ENCODE results near the gene AEBP1. TPM values are rescaled to one million over a fixed set of nuclear protein-coding genes. Genes with fewer than 3 reads are reported as not detected.

AEBP1 gene
- total and polyA plus RNA-seq, 2 of the 4 experiments (the other 2 are of a cell fraction) = 1.1 to 5.7 TPM

GRCh38 chr7:44116789-44117666 lies 12.9 kb downstream of the AEBP1 start:
- in situ Hi-C loops (cut with MboI; ENCODE audit: low sequenced_read_pairs) = no loop called here

More at GRCh38 chr7:44116789-44117666, 12.9 kb downstream of the AEBP1 start:
- dilution Hi-C loops (cut with HindIII; ENCODE audit: low sequenced_read_pairs, unreplicated experiment) (no loop called here), intact Hi-C loops (cut with micrococcal nuclease) (no loop called here)
- H2AK5ac ChIP-seq (ENCODE audit: low read depth, low read length) = no peak overlapping the region
- no peak overlapping the region for H2AFZ ChIP-seq (replicated peaks; ENCODE audit: low read length, poor library complexity)
- POLR2A ChIA-PET (ENCODE audit: unreplicated experiment) = no interaction called here
- no peak overlapping the region for H3K4me2 ChIP-seq (ENCODE audit: low read depth, low read length)
- peaks cover 9 to 38% of the 10 kb centered on the region in 2 experiments for H3K79me1 ChIP-seq (ENCODE audit: low read depth in 1 of 2, low read length in 2 of 2)
- H2BK20ac ChIP-seq (ENCODE audit: low read depth, low read length) = no peak overlapping the region
- CTCF ChIA-PET = no interaction called here
- peaks cover 14% of the 10 kb centered on the region for H3K9me1 ChIP-seq (ENCODE audit: insufficient read depth, low read length)
- no peak overlapping the region for H3K56ac ChIP-seq (ENCODE audit: extremely low read depth, insufficient read depth, low read length)
- no peak overlapping the region for H3K14ac ChIP-seq (replicated peaks; ENCODE audit: low read depth, low read length)
- H2AK9ac ChIP-seq (replicated peaks; ENCODE audit: low read depth, low read length, poor library complexity) = no peak overlapping the region
- no peak overlapping the region for H2BK5ac ChIP-seq (ENCODE audit: low read depth, low read length, poor library complexity, severe bottlenecking)
- no peaks in the 10 kb centered on the region for H3K27me3 ChIP-seq (ENCODE audit: control insufficient read depth, insufficient read depth, low read length)
- no peak overlapping the region for H3K9ac ChIP-seq (ENCODE audit: low read depth, low read length)
- H2BK15ac ChIP-seq (ENCODE audit: low read depth, low read length) = no peak overlapping the region
- no peak overlapping the region for H3K27ac ChIP-seq (ENCODE audit: insufficient read depth, low read length)
- peaks cover 1% of the 10 kb centered on the region; the same call in 1 of the 2 replicates for H3K4me1 ChIP-seq (ENCODE audit: control insufficient read depth, insufficient read depth, low read length)
- H3K23ac ChIP-seq (ENCODE audit: low read depth, low read length) = no peak overlapping the region
- peaks cover 46% of the 10 kb centered on the region for H3K36me3 ChIP-seq (ENCODE audit: control insufficient read depth, insufficient read depth, low read length)
- WGBS, 2 experiments (ENCODE audit: extremely low coverage in 2 of 2, insufficient read length in 1 of 2) = 90% methylated on average over 9 of the region's 25 CpGs; no CpG with 5 or more reads in 1 of the 2 experiments
- no peak overlapping the region for H3K18ac ChIP-seq (ENCODE audit: low read depth, low read length)
- TF ChIP-seq ELK1 (IDR thresholded peaks at IDR 0.05; ENCODE audit: borderline replicate concordance, low read depth, low read length) (no peak), RFX5 (IDR thresholded peaks at IDR 0.05; ENCODE audit: low read depth, low read length) (no peak)
- H2BK120ac ChIP-seq (ENCODE audit: low read depth, low read length) = no peak overlapping the region
- H3K4me3 ChIP-seq (ENCODE audit: insufficient read depth, low read depth, low read length) = no peak overlapping the region
- H4K20me1 ChIP-seq (ENCODE audit: insufficient read depth, low read length) = no peaks in the 10 kb centered on the region; the same call in 1 of the 2 replicates
- no peak overlapping the region for H3K4ac ChIP-seq (ENCODE audit: low read depth, low read length)
- no peak overlapping the region for H4K5ac ChIP-seq (ENCODE audit: low read depth, low read length)
- no TSS peak for BruUV-seq (replicated peaks)
- no peak overlapping the region for H4K8ac ChIP-seq (ENCODE audit: low read depth in 2 of 2, low read length in 2 of 2)
- DNase-seq (no peak), ATAC-seq (ENCODE audit: low read depth) (no peak)
- H3K9me3 ChIP-seq (ENCODE audit: control insufficient read depth, insufficient read depth, low read length) = no peaks in the 10 kb centered on the region
- no peak overlapping the region for H4K91ac ChIP-seq (ENCODE audit: insufficient read depth, low read depth, low read length)
